OCI-LY7 (cell line): ENCODE data around the gene SV2C. TPM values are rescaled to one million over a fixed set of nuclear protein-coding genes. Genes with fewer than 3 reads are reported as not detected.
"Not testable (repeated sequence)": the region's sequence is repeated elsewhere in the genome, so short reads cannot be mapped to it uniquely, and the experiment has no call there.

Experiments
- BruUV-seq: library from RNA; stranded (reverse); fragments of 400-500 nt; replicated peaks from 2 replicates; lab custom pipeline; 2021; lab: Mats Ljungman, UMichigan
- CTCF ChIA-PET: fragments of 300-600 bp; sonication (Branson Sonifier 250); formaldehyde crosslinking; loops from one replicate; lab custom pipeline; 2022; ENCODE audit warnings: antibody characterized with exemption; ENCODE audit not compliant: unreplicated experiment; lab: Charles Lee
- POLR2A ChIA-PET: fragments of 300-600 bp; sonication (Branson Sonifier 250); formaldehyde crosslinking; loops from one replicate; lab custom pipeline; 2022; ENCODE audit warnings: antibody characterized with exemption; lab: Charles Lee
- DNase-seq: peaks from one replicate; pipeline ENCODE4 v3.0.0-alpha.2; 2015; ENCODE audit warnings: low spot score
- H2AFZ ChIP-seq: fragments of 200-600 bp; sonication (generic), shearing (Covaris generic); 2 replicates; pipeline ENCODE4 v1.6.1; 2014; ENCODE audit warnings: mild to moderate bottlenecking, antibody characterized with exemption, low read length, moderate library complexity
- H3K27ac ChIP-seq: fragments of 200-600 bp; sonication (generic); 2 replicates; pipeline ENCODE4 v1.5.1; 2014; ENCODE audit warnings: mixed run types, low read depth, mild to moderate bottlenecking, moderate library complexity, low read length, inconsistent platforms; ENCODE audit not compliant: poor library complexity, severe bottlenecking
- H3K36me3 ChIP-seq: fragments of 200-600 bp; sonication (generic); 2 replicates; pipeline ENCODE4 v1.6.1; 2014; ENCODE audit warnings: mild to moderate bottlenecking, antibody characterized with exemption, low read length, moderate library complexity, mixed read lengths; ENCODE audit not compliant: insufficient read depth
- H3K4me1 ChIP-seq: fragments of 200-600 bp; sonication (generic); 2 replicates; pipeline ENCODE4 v1.5.1; 2014; ENCODE audit warnings: mild to moderate bottlenecking, low read length; ENCODE audit not compliant: insufficient read depth, poor library complexity, severe bottlenecking
- H3K4me2 ChIP-seq: fragments of 200-600 bp; sonication (generic); 2 replicates; pipeline ENCODE4 v1.6.1; 2014; ENCODE audit warnings: mild to moderate bottlenecking, low read length
- H3K4me3 ChIP-seq: fragments of 200-600 bp; sonication (generic); 2 replicates; pipeline ENCODE4 v1.5.1; 2014; ENCODE audit warnings: mild to moderate bottlenecking, low read depth, low read length; ENCODE audit not compliant: poor library complexity, severe bottlenecking
- H3K79me2 ChIP-seq: fragments of 200-600 bp; sonication (generic); 2 replicates; pipeline ENCODE4 v1.6.1; 2016; ENCODE audit warnings: low read depth, mild to moderate bottlenecking, low read length, moderate library complexity, mixed read lengths; ENCODE audit not compliant: insufficient read depth
- H3K9me2 ChIP-seq: fragments of 200-600 bp; sonication (generic); 2 replicates; pipeline ENCODE4 v1.6.1; 2016; ENCODE audit warnings: mild to moderate bottlenecking, low read length, mixed read lengths; ENCODE audit not compliant: insufficient read depth
- H3K9me3 ChIP-seq: fragments of 200-600 bp; sonication (generic); 2 replicates; pipeline ENCODE4 v1.6.1; 2014; ENCODE audit warnings: mild to moderate bottlenecking, mixed run types, low read length, mixed read lengths
- H4K20me1 ChIP-seq: fragments of 200-600 bp; sonication (generic); 2 replicates; pipeline ENCODE4 v1.6.1; 2014; ENCODE audit warnings: mild to moderate bottlenecking, antibody characterized with exemption, low read length, moderate library complexity, mixed read lengths; ENCODE audit not compliant: insufficient read depth
- EZH2phosphoT487 ChIP-seq: fragments of 200-600 bp; sonication (generic); IDR thresholded peaks from 2 replicates; pipeline ENCODE4 v1.6.1; 2018; ENCODE audit warnings: low read depth, borderline replicate concordance, mild to moderate bottlenecking, mixed run types, antibody characterized with exemption, low read length, moderate library complexity, mixed read lengths
- intact Hi-C: fragments of 100-400 bp; cut with micrococcal nuclease; formaldehyde crosslinking; loops from one replicate; pipeline ENCODE4 v1.10.0; 2022; ENCODE audit not compliant: unreplicated experiment
- total RNA-seq, 2 experiments: library from RNA; depleted of rRNA in 1 of 2; stranded (reverse); fragments of >200 nt in 1 of 2; shearing (Covaris generic) in 1 of 2; gene quantifications; 2 replicates each; pipeline ENCODE4 v1.2.3, GENCODE V29; 2014 to 2022
- TF ChIP-seq, protein P1 (sequence below): fragments of 200-600 bp; sonication (generic); conservative IDR thresholded peaks from 2 replicates; pipeline ENCODE4 v1.5.1; 2014; ENCODE audit warnings: mild to moderate bottlenecking, antibody characterized with exemption, low read length, moderate library complexity, mixed read lengths

SV2C gene
- total RNA-seq, 2 experiments from 2014 or later = not detected

DNA sequence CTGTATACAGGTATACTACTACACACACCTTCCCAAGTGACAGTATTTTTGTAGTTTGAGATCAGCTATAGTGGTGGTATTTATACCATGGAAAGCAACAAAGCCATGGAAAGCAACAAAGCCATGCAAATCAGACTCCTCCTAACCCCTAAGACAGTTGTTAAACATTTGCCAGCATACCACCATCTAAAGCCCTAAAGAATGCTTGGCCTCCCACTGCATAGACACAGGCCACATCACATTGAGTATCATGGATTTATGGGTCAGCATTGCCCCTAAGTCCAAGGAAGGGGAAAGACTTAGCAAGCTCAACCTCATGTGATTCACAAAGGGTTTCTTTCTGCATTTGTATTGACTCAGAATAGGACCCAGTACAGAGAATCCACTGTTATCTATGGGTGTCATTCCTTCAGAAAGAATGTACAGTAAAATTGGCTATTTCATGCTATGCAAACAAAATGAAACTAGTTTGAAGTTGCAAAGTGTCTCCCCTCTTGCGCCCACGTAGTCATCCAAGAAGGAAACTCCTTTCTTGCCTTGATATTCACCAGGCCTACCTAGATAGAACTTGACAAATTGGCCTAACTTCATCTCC is 249.5 kb downstream of the SV2C start:
- H3K4me2 ChIP-seq = no peak overlapping the region
- no peak for DNase-seq
- H3K9me3 ChIP-seq = no peaks in the 10 kb centered on the region
- BruUV-seq = no TSS peak
- no peaks in the 10 kb centered on the region for H3K36me3 ChIP-seq
- H3K4me3 ChIP-seq = no peak overlapping the region
- H4K20me1 ChIP-seq = no peaks in the 10 kb centered on the region
- no peaks in the 10 kb centered on the region for H3K9me2 ChIP-seq
- TF ChIP-seq, protein P1, sequence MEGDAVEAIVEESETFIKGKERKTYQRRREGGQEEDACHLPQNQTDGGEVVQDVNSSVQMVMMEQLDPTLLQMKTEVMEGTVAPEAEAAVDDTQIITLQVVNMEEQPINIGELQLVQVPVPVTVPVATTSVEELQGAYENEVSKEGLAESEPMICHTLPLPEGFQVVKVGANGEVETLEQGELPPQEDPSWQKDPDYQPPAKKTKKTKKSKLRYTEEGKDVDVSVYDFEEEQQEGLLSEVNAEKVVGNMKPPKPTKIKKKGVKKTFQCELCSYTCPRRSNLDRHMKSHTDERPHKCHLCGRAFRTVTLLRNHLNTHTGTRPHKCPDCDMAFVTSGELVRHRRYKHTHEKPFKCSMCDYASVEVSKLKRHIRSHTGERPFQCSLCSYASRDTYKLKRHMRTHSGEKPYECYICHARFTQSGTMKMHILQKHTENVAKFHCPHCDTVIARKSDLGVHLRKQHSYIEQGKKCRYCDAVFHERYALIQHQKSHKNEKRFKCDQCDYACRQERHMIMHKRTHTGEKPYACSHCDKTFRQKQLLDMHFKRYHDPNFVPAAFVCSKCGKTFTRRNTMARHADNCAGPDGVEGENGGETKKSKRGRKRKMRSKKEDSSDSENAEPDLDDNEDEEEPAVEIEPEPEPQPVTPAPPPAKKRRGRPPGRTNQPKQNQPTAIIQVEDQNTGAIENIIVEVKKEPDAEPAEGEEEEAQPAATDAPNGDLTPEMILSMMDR = no peak
- no peak for TF ChIP-seq EZH2phosphoT487
- intact Hi-C loops = no loop called here
- no peak overlapping the region for H3K27ac ChIP-seq
- peaks cover 10% of the 10 kb centered on the region for H3K4me1 ChIP-seq
- ChIA-PET POLR2A (interaction anchor here (1.2 kb wide), 2 partner anchors 9 to 11 kb away, joined by 4 to 6 read pairs; no protein-coding TSS in a partner anchor), CTCF (interaction anchor here (1.1 kb wide), 1 partner anchor 24 kb away, joined by 3 read pairs; no protein-coding TSS in a partner anchor)
- H2AFZ ChIP-seq = no peak overlapping the region
- H3K79me2 ChIP-seq = no peaks in the 10 kb centered on the region

DNA sequence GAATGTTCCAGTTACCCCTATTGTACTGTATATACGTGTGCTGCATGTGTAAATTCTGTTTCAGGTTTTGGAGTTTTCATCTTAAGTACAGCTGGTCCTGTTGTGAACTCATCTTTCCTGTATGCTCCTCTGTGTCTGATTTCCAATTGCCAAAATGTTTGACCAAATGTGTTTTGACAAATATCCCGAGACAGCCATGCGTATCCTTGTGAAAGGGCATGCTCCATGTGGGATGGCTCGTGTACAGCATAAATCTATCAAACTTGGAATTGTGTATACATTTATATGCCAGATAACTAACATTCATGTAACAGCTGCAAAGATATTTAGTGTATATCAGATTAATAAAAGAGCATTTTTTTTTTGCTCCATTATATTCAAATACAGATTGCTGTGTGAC is 250.4 kb downstream of the SV2C start:
- no peaks in the 10 kb centered on the region for H3K9me2 ChIP-seq
- no peak overlapping the region for H3K4me2 ChIP-seq
- no peak overlapping the region for H3K27ac ChIP-seq
- DNase-seq = no peak
- no peaks in the 10 kb centered on the region for H3K9me3 ChIP-seq
- H2AFZ ChIP-seq = no peak overlapping the region
- peaks cover 17% of the 10 kb centered on the region for H3K4me1 ChIP-seq
- intact Hi-C loops = no loop called here
- TF ChIP-seq, protein P1 = no peak
- TF ChIP-seq EZH2phosphoT487 = no peak
- ChIA-PET CTCF (no interaction called here), POLR2A (interaction anchor here (0.6 kb wide), 2 partner anchors 11 to 52 kb away, joined by 3 read pairs; no protein-coding TSS in a partner anchor)
- H3K36me3 ChIP-seq = no peaks in the 10 kb centered on the region
- no peaks in the 10 kb centered on the region for H4K20me1 ChIP-seq
- H3K4me3 ChIP-seq = no peak overlapping the region
- no peaks in the 10 kb centered on the region for H3K79me2 ChIP-seq
- BruUV-seq = no TSS peak

DNA sequence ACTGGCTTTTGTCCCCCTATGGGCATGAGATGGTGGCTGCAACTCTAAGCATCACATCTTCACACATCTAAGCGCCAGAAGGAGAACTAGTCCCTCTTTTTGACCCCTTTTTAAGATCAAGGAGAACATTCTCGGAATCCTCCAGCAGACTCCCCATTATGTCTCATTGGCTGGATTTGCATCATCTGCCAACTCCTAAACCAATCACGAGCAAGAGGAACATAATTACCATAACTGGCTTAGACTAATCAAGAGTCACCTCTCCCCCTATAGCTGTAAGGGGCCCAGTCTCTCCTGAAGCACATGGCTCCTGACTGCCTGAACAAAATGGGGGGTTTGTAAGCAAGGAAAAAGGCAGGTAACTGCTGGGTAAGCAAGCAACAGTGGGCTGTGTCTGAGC is 251.4 kb downstream of the SV2C start:
- TF ChIP-seq, protein P1 = peak; percentile 36; the same call in 1 of the 2 replicates
- TF ChIP-seq EZH2phosphoT487 = no peak
- H3K4me3 ChIP-seq = no peak overlapping the region
- no peaks in the 10 kb centered on the region for H3K79me2 ChIP-seq
- H3K4me1 ChIP-seq = peaks cover 17% of the 10 kb centered on the region
- intact Hi-C loops = no loop called here
- H2AFZ ChIP-seq = no peak overlapping the region
- ChIA-PET CTCF (no interaction called here), POLR2A (interaction anchor here (1.3 kb wide), 3 partner anchors 10 to 17 kb away, joined by 4 to 7 read pairs (median 5); no protein-coding TSS in a partner anchor)
- H4K20me1 ChIP-seq = no peaks in the 10 kb centered on the region
- no peak for DNase-seq
- no TSS peak for BruUV-seq
- no peak overlapping the region for H3K27ac ChIP-seq
- H3K4me2 ChIP-seq = no peak overlapping the region
- H3K9me2 ChIP-seq = no peaks in the 10 kb centered on the region
- H3K36me3 ChIP-seq = no peaks in the 10 kb centered on the region
- H3K9me3 ChIP-seq = no peaks in the 10 kb centered on the region

DNA sequence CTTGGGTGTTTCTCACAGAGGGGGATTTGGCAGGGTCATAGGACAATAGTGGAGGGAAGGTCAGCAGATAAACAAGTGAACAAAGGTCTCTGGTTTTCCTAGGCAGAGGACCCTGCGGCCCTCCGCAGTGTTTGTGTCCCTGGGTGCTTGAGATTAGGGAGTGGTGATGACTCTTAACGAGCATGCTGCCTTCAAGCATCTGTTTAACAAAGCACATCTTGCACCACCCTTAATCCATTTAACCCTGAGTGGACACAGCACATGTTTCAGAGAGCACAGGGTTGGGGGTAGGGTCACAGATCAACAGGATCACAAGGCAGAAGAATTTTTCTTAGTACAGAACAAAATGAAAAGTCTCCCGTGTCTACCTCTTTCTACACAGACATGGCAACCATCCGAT is 252.3 kb downstream of the SV2C start:
- CTCF ChIA-PET, H2AFZ ChIP-seq, H3K36me3 ChIP-seq, H3K4me3 ChIP-seq, H3K4me2 ChIP-seq, DNase-seq, H3K27ac ChIP-seq, BruUV-seq, H3K9me3 ChIP-seq, H3K79me2 ChIP-seq, intact Hi-C loops, H4K20me1 ChIP-seq, H3K9me2 ChIP-seq: not testable (repeated sequence)
- POLR2A ChIA-PET = interaction anchor here (1.3 kb wide), 3 partner anchors 9 to 16 kb away, joined by 4 to 7 read pairs (median 5); no protein-coding TSS in a partner anchor
- H3K4me1 ChIP-seq = peaks cover 17% of the 10 kb centered on the region
